PC-3 (cell line): ENCODE measurements around the gene RPL19. TPM values are rescaled to one million over a fixed set of nuclear protein-coding genes. Genes with fewer than 3 reads are reported as not detected.
A peak's percentile ranks its signal among the peaks of the same experiment; 100 is the strongest.

Experiments used
- ATAC-seq: fragments of 200-7000 bp; cut with Tn5 transposase; 2 replicates; pipeline ENCODE4 v1.9.1; 2020; ENCODE audit warnings: mild to moderate bottlenecking, moderate library complexity
- BruUV-seq: library from RNA; stranded (reverse); fragments of 400-500 nt; replicated peaks from 2 replicates; lab custom pipeline; 2021; lab: Mats Ljungman, UMichigan
- CTCF ChIA-PET: fragments of 300-600 bp; sonication (Branson Sonifier 250); formaldehyde crosslinking; loops from one replicate; lab custom pipeline; 2022; ENCODE audit warnings: antibody characterized with exemption; lab: Charles Lee
- POLR2A ChIA-PET: fragments of 300-600 bp; sonication (Branson Sonifier 250); formaldehyde crosslinking; loops from one replicate; lab custom pipeline; 2022; ENCODE audit warnings: antibody characterized with exemption; ENCODE audit not compliant: unreplicated experiment; lab: Charles Lee
- DNase-seq: peaks from one replicate; pipeline ENCODE4 v3.0.0-alpha.2; 2015
- H2AFZ ChIP-seq: fragments of 300-600 bp; sonication (generic); 2 replicates; pipeline ENCODE4 v1.6.0; 2016; ENCODE audit warnings: antibody characterized with exemption, low read length
- H3F3A ChIP-seq: fragments of 300-600 bp; sonication (generic); one replicate; pipeline ENCODE4 v1.6.0; 2017; ENCODE audit warnings: antibody characterized with exemption, low read length, control low read depth, mild to moderate bottlenecking; ENCODE audit not compliant: unreplicated experiment
- H3K27ac ChIP-seq: fragments of 300-600 bp; sonication (generic); 2 replicates; pipeline ENCODE4 v1.5.1; 2016; ENCODE audit warnings: mild to moderate bottlenecking, low read length
- H3K27me3 ChIP-seq: fragments of 300-600 bp; sonication (generic); 2 replicates; pipeline ENCODE4 v1.6.1; 2016; ENCODE audit warnings: low read length, mixed read lengths
- H3K36me3 ChIP-seq: fragments of 300-600 bp; sonication (generic); 2 replicates; pipeline ENCODE4 v1.6.1; 2016; ENCODE audit warnings: low read depth, mixed run types, low read length, mixed read lengths
- H3K4me1 ChIP-seq: fragments of 300-600 bp; sonication (generic); 2 replicates; pipeline ENCODE4 v1.5.1; 2016; ENCODE audit warnings: low read length; ENCODE audit not compliant: insufficient read depth
- H3K4me2 ChIP-seq: fragments of 300-600 bp; sonication (generic); 2 replicates; pipeline ENCODE4 v1.6.0; 2016; ENCODE audit warnings: low read length
- H3K4me3 ChIP-seq: fragments of 300-600 bp; sonication (generic); 2 replicates; pipeline ENCODE4 v1.5.1; 2016; ENCODE audit warnings: mild to moderate bottlenecking, low read length, mixed read lengths
- H3K79me2 ChIP-seq: fragments of 300-600 bp; sonication (generic); 2 replicates; pipeline ENCODE4 v1.6.1; 2017; ENCODE audit warnings: low read length, mixed read lengths
- H3K9ac ChIP-seq: fragments of 300-600 bp; sonication (generic); 2 replicates; pipeline ENCODE4 v1.6.0; 2016; ENCODE audit warnings: mild to moderate bottlenecking, low read length
- H3K9me2 ChIP-seq: fragments of 300-600 bp; sonication (generic); replicated peaks from 2 replicates; pipeline ENCODE4 v1.6.1; 2016; ENCODE audit warnings: mixed run types, low read length, mixed read lengths
- H3K9me3 ChIP-seq: fragments of 300-600 bp; sonication (generic); 2 replicates; pipeline ENCODE4 v1.6.1; 2016; ENCODE audit warnings: low read length, mixed read lengths
- H4K20me1 ChIP-seq: fragments of 300-600 bp; sonication (generic); 2 replicates; pipeline ENCODE4 v1.6.1; 2016; ENCODE audit warnings: low read length, mixed read lengths
- EZH2 ChIP-seq: fragments of 300-600 bp; sonication (generic); IDR thresholded peaks from one replicate; pipeline ENCODE4 v1.6.1; 2017; ENCODE audit warnings: antibody characterized with exemption, mild to moderate bottlenecking, low read length; ENCODE audit not compliant: unreplicated experiment
- EZH2phosphoT487 ChIP-seq: fragments of 300-600 bp; sonication (generic); IDR thresholded peaks from 2 replicates; pipeline ENCODE4 v1.6.1; 2018; ENCODE audit warnings: mild to moderate bottlenecking, antibody characterized with exemption, low read length, borderline replicate concordance
- intact Hi-C: fragments of 100-400 bp; cut with micrococcal nuclease; formaldehyde crosslinking; loops from 2 replicates; pipeline ENCODE4 v1.9.0; 2023
- total RNA-seq: library from RNA; depleted of rRNA; stranded (reverse); fragments of >200 nt; gene quantifications from 2 replicates; pipeline ENCODE4 v1.2.3, GENCODE V29; 2014
- TF ChIP-seq, protein P1 (sequence below): fragments of 300-600 bp; sonication (generic); conservative IDR thresholded peaks from 2 replicates; pipeline ENCODE4 v1.5.1; 2017; ENCODE audit warnings: antibody characterized with exemption, low read depth, mild to moderate bottlenecking, low read length

RPL19 gene
- total RNA-seq, 1 experiment from 2014 or later: 2,509 TPM

DNA sequence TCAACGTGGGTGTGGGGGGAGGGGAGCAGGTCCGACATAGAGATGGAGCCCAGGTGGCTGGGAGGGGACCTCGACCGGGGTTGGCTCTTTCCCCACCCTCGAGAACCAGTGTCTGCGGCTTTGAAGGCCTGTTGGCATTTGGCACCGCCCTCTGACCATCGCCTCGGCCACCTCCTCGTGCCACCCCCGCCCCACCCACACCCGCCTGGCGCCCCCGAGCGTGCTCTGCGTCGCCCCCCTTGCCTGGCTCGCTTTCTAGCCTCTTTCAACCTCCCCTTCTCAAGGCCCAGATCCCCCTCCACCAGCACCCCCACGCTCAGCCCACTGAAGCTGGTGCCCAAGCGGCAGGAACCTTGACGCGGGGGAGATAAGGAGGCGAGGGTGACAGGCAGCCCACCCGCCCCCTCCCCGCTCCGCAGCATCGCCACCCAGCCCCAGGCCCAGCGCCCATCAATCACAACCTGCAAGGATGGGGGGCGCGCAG lies 3.2 kb upstream of the RPL19 start:
- TF ChIP-seq EZH2 (no peak), EZH2phosphoT487 (no peak)
- TF ChIP-seq, protein P1, sequence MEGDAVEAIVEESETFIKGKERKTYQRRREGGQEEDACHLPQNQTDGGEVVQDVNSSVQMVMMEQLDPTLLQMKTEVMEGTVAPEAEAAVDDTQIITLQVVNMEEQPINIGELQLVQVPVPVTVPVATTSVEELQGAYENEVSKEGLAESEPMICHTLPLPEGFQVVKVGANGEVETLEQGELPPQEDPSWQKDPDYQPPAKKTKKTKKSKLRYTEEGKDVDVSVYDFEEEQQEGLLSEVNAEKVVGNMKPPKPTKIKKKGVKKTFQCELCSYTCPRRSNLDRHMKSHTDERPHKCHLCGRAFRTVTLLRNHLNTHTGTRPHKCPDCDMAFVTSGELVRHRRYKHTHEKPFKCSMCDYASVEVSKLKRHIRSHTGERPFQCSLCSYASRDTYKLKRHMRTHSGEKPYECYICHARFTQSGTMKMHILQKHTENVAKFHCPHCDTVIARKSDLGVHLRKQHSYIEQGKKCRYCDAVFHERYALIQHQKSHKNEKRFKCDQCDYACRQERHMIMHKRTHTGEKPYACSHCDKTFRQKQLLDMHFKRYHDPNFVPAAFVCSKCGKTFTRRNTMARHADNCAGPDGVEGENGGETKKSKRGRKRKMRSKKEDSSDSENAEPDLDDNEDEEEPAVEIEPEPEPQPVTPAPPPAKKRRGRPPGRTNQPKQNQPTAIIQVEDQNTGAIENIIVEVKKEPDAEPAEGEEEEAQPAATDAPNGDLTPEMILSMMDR: no peak
- no peak overlapping the region for H3K27ac ChIP-seq
- peaks cover 32% of the 10 kb centered on the region for H3K79me2 ChIP-seq
- H3K4me3 ChIP-seq: peak overlapping the region; percentile 75
- peak overlapping the region; percentile 91 for H3K4me2 ChIP-seq
- peak overlapping the region; percentile 59 for H3K9ac ChIP-seq
- no peaks in the 10 kb centered on the region for H3K9me3 ChIP-seq
- peak; percentile 22 for ATAC-seq
- no peaks in the 10 kb centered on the region for H3K9me2 ChIP-seq
- no peaks in the 10 kb centered on the region for H3K27me3 ChIP-seq
- peak overlapping the region; percentile 76 for H2AFZ ChIP-seq
- no TSS peak for BruUV-seq
- intact Hi-C loops: no loop called here
- H3K4me1 ChIP-seq: peaks cover 16% of the 10 kb centered on the region; the same call in 1 of the 2 replicates
- H3F3A ChIP-seq: no peaks in the 10 kb centered on the region
- POLR2A ChIA-PET: interaction anchor here (0.6 kb wide), 2 partner anchors 9 to 214 kb away, joined by 3 to 4 read pairs; no protein-coding TSS in a partner anchor
- CTCF ChIA-PET: interaction anchor here (0.6 kb wide), 2 partner anchors 21 to 256 kb away, joined by 5 to 7 read pairs; no protein-coding TSS in a partner anchor
- peak; percentile 35 for DNase-seq
- H3K36me3 ChIP-seq: peaks cover 8% of the 10 kb centered on the region
- H4K20me1 ChIP-seq: peaks cover 3% of the 10 kb centered on the region; the same call in 1 of the 2 replicates

GRCh38 chr17:39197380-39198185 lies 2.5 kb upstream of the RPL19 start, which contains the start of gene CACNB1:
Gene CACNB1, minus strand, starts transcription at chr17:39197669. Its CDS starts 174 bp downstream, at chr17:39197495.
- Histone ChIP-seq H3K36me3 (peaks cover 16% of the 10 kb centered on the region), H3K9me2 (no peaks in the 10 kb centered on the region), H3K27me3 (no peaks in the 10 kb centered on the region), H2AFZ (peak within 1 kb of the TSS; percentile 76), H3K9me3 (no peaks in the 10 kb centered on the region), H3K4me1 (peaks cover 21% of the 10 kb centered on the region; the same call in 1 of the 2 replicates), H4K20me1 (peaks cover 11% of the 10 kb centered on the region), H3K4me3 (peak within 1 kb of the TSS; percentile 75), H3K4me2 (peak within 1 kb of the TSS; percentile 91), H3K27ac (no peak within 1 kb of the TSS), H3K9ac (peak within 1 kb of the TSS; percentile 59), H3K79me2 (peaks cover 39% of the 10 kb centered on the region), H3F3A (no peaks in the 10 kb centered on the region)
- intact Hi-C loops: no loop called here
- ATAC-seq (peak; percentile 72), DNase-seq (peak; percentile 58)
- CTCF ChIA-PET: interaction anchor here (0.6 kb wide), 1 partner anchor 22 kb away, joined by 7 read pairs; no protein-coding TSS in a partner anchor
- no TSS peak for BruUV-seq
- POLR2A ChIA-PET: interaction anchor here (0.6 kb wide), 2 partner anchors 9 to 214 kb away, joined by 3 to 4 read pairs; no protein-coding TSS in a partner anchor
- TF ChIP-seq EZH2phosphoT487 (no peak), EZH2 (no peak)
- TF ChIP-seq, protein P1: no peak
